GM13977 (cell line): ENCODE results near the gene C1QTNF1.
A peak's percentile ranks its signal among the peaks of the same experiment; 100 is the strongest.

ENCODE experiments used
- DNase-seq: peaks from one replicate; pipeline ENCODE4 v3.0.0; 2012; ENCODE audit warnings: low spot score
- CTCF ChIP-seq: IDR thresholded peaks from 2 replicates; pipeline ENCODE4 v1.5.1; 2012; ENCODE audit warnings: mild to moderate bottlenecking, control low read depth; ENCODE audit not compliant: insufficient read depth; ENCODE audit errors: extremely low read depth, missing control alignments
- in situ Hi-C: fragments of 300-500 bp; cut with MboI; formaldehyde crosslinking; loops from one replicate; pipeline ENCODE4 v1.12.0; 2022; ENCODE audit warnings: low sequenced_read_pairs, low pct_unique_long_range_greater_than_20kb, mixed read lengths, inconsistent platforms; ENCODE audit not compliant: unreplicated experiment

Gene C1QTNF1

GRCh38 chr17:79012563-79013134 is 11.3 kb upstream of the C1QTNF1 start:
- TF ChIP-seq CTCF: no peak
- in situ Hi-C loops: no loop called here
- no peak for DNase-seq

- DNase-seq: no peak
- in situ Hi-C loops: no loop called here
- TF ChIP-seq CTCF: no peak
Observed at GRCh38 chr17:79014158-79014758, 9.7 kb upstream of the C1QTNF1 start.

GRCh38 chr17:79017546-79018369 is 6.2 kb upstream of the C1QTNF1 start:
- in situ Hi-C loops: no loop called here
- no peak for TF ChIP-seq CTCF
- no peak for DNase-seq

- DNase-seq: no peak
- in situ Hi-C loops: no loop called here
- no peak for TF ChIP-seq CTCF
Observed at GRCh38 chr17:79018370-79018695, 5.6 kb upstream of the C1QTNF1 start.

- in situ Hi-C loops: no loop called here
- DNase-seq: no peak
- TF ChIP-seq CTCF: no peak
Observed at GRCh38 chr17:79019261-79019631, 4.7 kb upstream of the C1QTNF1 start.

GRCh38 chr17:79019632-79020584 is 4.1 kb upstream of the C1QTNF1 start:
- in situ Hi-C loops: no loop called here
- peak; percentile 51 for TF ChIP-seq CTCF
- DNase-seq: no peak
